Glutamatergic neuron (in vitro differentiated cells): ENCODE measurements around the gene WBP2. TPM values are rescaled to one million over a fixed set of nuclear protein-coding genes. Genes with fewer than 3 reads are reported as not detected.
"Not testable (repeated sequence)": the region's sequence is repeated elsewhere in the genome, so short reads cannot be mapped to it uniquely, and the experiment has no call there.

ENCODE experiments used
- DNase-seq: peaks from one replicate; pipeline ENCODE4 v3.0.0; 2022
- H3K27ac Mint-ChIP-seq: one replicate; pipeline ENCODE4 v1.8.0; 2020; ENCODE audit warnings: mild to moderate bottlenecking, mixed read lengths, inconsistent platforms; ENCODE audit not compliant: unreplicated experiment
- H3K27me3 Mint-ChIP-seq: one replicate; pipeline ENCODE4 v1.8.0; 2020; ENCODE audit warnings: mild to moderate bottlenecking, moderate library complexity, mixed read lengths, inconsistent platforms; ENCODE audit not compliant: unreplicated experiment
- H3K36me3 Mint-ChIP-seq: one replicate; pipeline ENCODE4 v1.8.0; 2020; ENCODE audit warnings: mild to moderate bottlenecking, mixed read lengths, inconsistent platforms; ENCODE audit not compliant: unreplicated experiment
- H3K4me1 Mint-ChIP-seq: one replicate; pipeline ENCODE4 v1.8.0; 2020; ENCODE audit warnings: mild to moderate bottlenecking, low read depth, mixed read lengths, inconsistent platforms; ENCODE audit not compliant: unreplicated experiment
- H3K4me3 Mint-ChIP-seq: one replicate; pipeline ENCODE4 v1.8.0; 2020; ENCODE audit warnings: mild to moderate bottlenecking, mixed read lengths, inconsistent platforms; ENCODE audit not compliant: unreplicated experiment
- H3K9me3 Mint-ChIP-seq: one replicate; pipeline ENCODE4 v1.8.0; 2020; ENCODE audit warnings: mild to moderate bottlenecking, moderate library complexity, mixed read lengths, inconsistent platforms; ENCODE audit not compliant: unreplicated experiment
- CTCF ChIP-seq: fragments of 200-600 bp; sonication (generic); IDR thresholded peaks from one replicate; pipeline ENCODE4 v1.5.0; 2021; ENCODE audit not compliant: partially characterized antibody, unreplicated experiment
- total RNA-seq: library from RNA; stranded (reverse); fragmentation: NEBNext Ultra II Directional; extraction: Animal tissue kit (Norgen Biotek cat#: 25700); gene quantifications from one replicate; pipeline ENCODE4 v1.2.1, GENCODE V29; 2021; ENCODE audit not compliant: unreplicated experiment

Gene WBP2
- total RNA-seq, 1 donor from 2014 or later: 111 TPM

DNA sequence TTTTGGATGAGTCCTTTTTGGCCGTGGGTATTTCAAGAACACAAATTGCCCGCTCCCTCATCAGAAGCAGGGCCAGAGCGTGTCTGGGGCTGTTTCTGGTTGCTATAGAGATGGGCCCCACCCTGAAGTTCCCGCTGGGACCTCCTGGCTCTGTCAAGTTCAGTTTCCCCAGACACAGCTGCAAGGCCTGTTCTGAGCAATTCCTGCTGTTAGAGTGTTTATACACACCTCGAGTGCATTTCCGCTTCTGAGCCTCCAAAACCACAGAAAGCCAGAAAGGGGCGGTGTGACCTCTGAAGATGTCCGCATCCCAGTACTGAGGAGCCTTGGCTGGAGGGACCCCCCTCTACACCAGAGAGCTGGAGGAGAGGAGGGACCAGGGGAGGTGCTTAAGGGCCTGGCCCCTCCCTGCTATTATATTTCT, 9.3 kb upstream of the WBP2 start:
- Mint-ChIP-seq H3K27ac (no peak overlapping the region), H3K4me3 (no peak overlapping the region)
- no peak for DNase-seq

DNA sequence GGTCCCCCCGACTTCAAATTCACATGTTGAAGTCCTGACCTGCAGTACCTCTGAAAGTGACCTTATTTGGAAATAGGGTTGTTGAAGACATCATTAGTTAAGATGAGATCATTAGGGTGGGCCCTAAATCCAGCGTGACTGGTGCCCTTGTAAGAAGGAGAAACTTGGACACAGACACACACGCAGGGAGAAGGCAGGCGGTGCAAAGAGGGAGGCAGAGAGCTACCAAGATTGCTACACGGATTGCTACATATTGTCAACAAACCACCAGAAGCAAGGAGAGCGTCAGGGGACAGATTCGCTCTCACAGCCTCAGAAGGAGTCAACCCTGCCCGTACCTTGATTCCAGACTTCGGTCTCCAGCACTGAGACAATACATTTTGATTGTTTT, 6.8 kb upstream of the WBP2 start:
- Mint-ChIP-seq H3K27me3 (peaks cover 2% of the 10 kb centered on the region), H3K27ac (no peak overlapping the region)
- DNase-seq: no peak

More for the DNA sequence above, 9.3 kb upstream of the WBP2 start:
- TF ChIP-seq CTCF: no peak
- Mint-ChIP-seq H3K27me3 (peaks cover 3% of the 10 kb centered on the region), H3K36me3 (no peaks in the 10 kb centered on the region), H3K9me3 (peaks cover 2% of the 10 kb centered on the region), H3K4me1 (peaks cover 2% of the 10 kb centered on the region)

GRCh38 chr17:75859358-75859757, 4.2 kb upstream of the WBP2 start:
- not testable (repeated sequence) for H3K27me3 Mint-ChIP-seq, H3K4me3 Mint-ChIP-seq, H3K9me3 Mint-ChIP-seq, H3K27ac Mint-ChIP-seq, H3K4me1 Mint-ChIP-seq, H3K36me3 Mint-ChIP-seq, DNase-seq

More for the DNA sequence above, 6.8 kb upstream of the WBP2 start:
- no peak for TF ChIP-seq CTCF
- Mint-ChIP-seq H3K4me3 (no peak overlapping the region), H3K9me3 (no peaks in the 10 kb centered on the region), H3K4me1 (peaks cover 2% of the 10 kb centered on the region), H3K36me3 (no peaks in the 10 kb centered on the region)

- Mint-ChIP-seq H3K9me3 (peaks cover 2% of the 10 kb centered on the region), H3K4me1 (peaks cover 9% of the 10 kb centered on the region), H3K36me3 (no peaks in the 10 kb centered on the region), H3K27me3 (no peaks in the 10 kb centered on the region), H3K27ac (peak overlapping the region; percentile 90), H3K4me3 (peak overlapping the region; percentile 91)
- DNase-seq: no peak
- TF ChIP-seq CTCF: no peak
These were observed 1.1 kb upstream of the WBP2 start for GRCh38 chr17:75856062-75856756.

- Mint-ChIP-seq H3K4me1 (peaks cover 9% of the 10 kb centered on the region), H3K27ac (no peak overlapping the region), H3K4me3 (no peak overlapping the region), H3K9me3 (peaks cover 4% of the 10 kb centered on the region), H3K36me3 (no peaks in the 10 kb centered on the region), H3K27me3 (no peaks in the 10 kb centered on the region)
- no peak for DNase-seq
- TF ChIP-seq CTCF: no peak
These were observed 240 bp downstream of the WBP2 start for GRCh38 chr17:75854881-75855309.
